ENCODE measurements around the gene CFHR4. TPM values are rescaled to one million over a fixed set of nuclear protein-coding genes. Genes with fewer than 3 reads are reported as not detected.

CFHR4 gene
- total and polyA plus RNA-seq, 9 donors: not detected

DNA sequence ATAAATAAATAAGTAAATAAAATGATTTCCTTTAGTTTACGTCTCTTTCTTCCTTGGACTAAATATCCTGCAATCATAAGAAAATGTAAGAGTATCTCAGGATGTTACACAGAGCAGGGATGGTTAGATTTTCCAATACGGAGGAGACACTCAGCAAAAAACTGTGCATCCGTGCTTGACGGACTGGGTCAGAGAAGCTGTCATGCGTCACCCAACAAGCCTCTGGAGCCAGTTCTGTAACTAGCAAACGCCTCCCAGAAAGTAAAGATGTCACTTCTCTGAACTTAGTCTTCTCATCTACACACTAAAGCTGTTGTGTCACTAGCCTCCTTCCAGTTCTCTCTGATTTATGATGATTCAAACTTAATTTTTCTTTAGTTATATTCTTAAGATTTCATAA lies 3.4 kb downstream of the CFHR4 start:
- 85 to 93% (median 92%) methylated on average over 6 of the region's 6 CpGs for WGBS, 3 donors
- no peak overlapping the region for H3K27ac ChIP-seq
- H3K4me3 ChIP-seq: no peak overlapping the region
- no peak for DNase-seq
- no peaks in the 10 kb centered on the region for H3K36me3 ChIP-seq
- H3K9me3 ChIP-seq: no peaks in the 10 kb centered on the region
- H3K4me1 ChIP-seq (ENCODE audit: insufficient read depth): peaks cover 1% of the 10 kb centered on the region
- TF ChIP-seq EP300 (IDR thresholded peaks at IDR 0.05) (no peak), POLR2A (IDR thresholded peaks at IDR 0.05) (no peak)
- TF ChIP-seq, protein P1, sequence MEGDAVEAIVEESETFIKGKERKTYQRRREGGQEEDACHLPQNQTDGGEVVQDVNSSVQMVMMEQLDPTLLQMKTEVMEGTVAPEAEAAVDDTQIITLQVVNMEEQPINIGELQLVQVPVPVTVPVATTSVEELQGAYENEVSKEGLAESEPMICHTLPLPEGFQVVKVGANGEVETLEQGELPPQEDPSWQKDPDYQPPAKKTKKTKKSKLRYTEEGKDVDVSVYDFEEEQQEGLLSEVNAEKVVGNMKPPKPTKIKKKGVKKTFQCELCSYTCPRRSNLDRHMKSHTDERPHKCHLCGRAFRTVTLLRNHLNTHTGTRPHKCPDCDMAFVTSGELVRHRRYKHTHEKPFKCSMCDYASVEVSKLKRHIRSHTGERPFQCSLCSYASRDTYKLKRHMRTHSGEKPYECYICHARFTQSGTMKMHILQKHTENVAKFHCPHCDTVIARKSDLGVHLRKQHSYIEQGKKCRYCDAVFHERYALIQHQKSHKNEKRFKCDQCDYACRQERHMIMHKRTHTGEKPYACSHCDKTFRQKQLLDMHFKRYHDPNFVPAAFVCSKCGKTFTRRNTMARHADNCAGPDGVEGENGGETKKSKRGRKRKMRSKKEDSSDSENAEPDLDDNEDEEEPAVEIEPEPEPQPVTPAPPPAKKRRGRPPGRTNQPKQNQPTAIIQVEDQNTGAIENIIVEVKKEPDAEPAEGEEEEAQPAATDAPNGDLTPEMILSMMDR (IDR thresholded peaks at IDR 0.05): no peak
- no peaks in the 10 kb centered on the region for H3K27me3 ChIP-seq
- intact Hi-C loops (cut with DNase I): no loop called here

DNA sequence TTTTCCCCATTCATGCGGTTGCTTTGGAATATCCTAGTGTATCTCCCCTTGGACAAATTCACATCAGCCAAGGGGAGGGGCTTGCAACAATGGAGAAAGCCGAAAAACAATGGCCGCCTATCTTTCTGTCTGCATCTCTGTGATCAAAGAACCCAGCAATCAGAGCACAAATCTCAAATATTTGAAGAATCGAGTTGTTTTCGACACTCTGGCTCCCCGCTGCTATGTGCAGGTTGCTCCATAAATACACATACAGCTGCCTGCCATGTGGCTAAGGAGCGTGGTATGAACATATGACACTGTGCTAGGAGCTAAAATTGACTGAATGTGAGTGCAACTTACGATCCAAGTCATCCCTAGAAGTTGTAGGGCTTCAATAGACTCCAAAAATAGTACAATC lies 8.5 kb downstream of the CFHR4 start:
- H3K4me3 ChIP-seq: no peak overlapping the region
- no peaks in the 10 kb centered on the region for H3K4me1 ChIP-seq (ENCODE audit: insufficient read depth)
- no peak for DNase-seq
- WGBS, 3 donors: 76 to 81% (median 79%) methylated on average over 8 of the region's 8 CpGs
- no peaks in the 10 kb centered on the region for H3K36me3 ChIP-seq
- TF ChIP-seq EP300 (IDR thresholded peaks at IDR 0.05): no peak
- no peak for TF ChIP-seq POLR2A (IDR thresholded peaks at IDR 0.05)
- TF ChIP-seq, protein P1 (IDR thresholded peaks at IDR 0.05): no peak
- H3K9me3 ChIP-seq: no peaks in the 10 kb centered on the region
- H3K27me3 ChIP-seq: no peaks in the 10 kb centered on the region
- intact Hi-C loops (cut with DNase I): no loop called here
- H3K27ac ChIP-seq: no peak overlapping the region

DNA sequence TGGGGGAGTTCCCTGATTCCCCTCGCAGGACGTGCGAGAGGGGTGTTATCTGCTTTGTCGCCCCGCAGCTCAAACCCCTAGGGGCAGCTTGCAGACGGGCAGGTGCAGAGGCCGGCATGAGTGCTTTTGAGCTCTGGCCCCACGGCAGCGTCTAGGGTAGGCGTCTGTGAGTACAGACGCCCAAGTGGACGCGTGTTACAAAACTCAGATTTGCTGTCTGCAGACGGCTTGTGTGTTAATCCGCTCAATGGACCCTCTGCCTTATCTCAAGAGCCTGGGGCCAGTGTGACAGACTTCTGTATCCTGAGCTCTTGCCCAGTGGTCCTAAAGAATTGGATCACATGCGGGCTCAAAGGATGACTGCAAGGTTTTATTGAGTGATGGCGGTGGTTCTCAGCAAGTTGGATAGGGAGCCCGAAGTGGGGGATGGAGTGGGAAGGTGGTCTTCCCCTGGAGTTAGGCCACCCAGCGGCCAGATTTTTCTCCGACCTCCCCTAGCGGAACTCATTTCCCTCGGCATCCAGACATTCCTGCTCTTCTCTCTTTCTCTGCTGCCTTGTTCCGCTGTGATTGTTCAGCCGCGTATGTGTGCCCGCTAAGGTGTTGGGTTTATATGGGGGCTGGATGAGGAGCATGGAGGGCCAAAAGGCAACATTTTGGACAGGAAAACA lies 9.4 kb downstream of the CFHR4 start:
- 42 to 68% (median 50%) methylated on average over 26 of the region's 26 CpGs for WGBS, 3 donors
- TF ChIP-seq POLR2A (IDR thresholded peaks at IDR 0.05): no peak
- TF ChIP-seq, protein P1 (IDR thresholded peaks at IDR 0.05): no peak
- TF ChIP-seq EP300 (IDR thresholded peaks at IDR 0.05): no peak

DNA sequence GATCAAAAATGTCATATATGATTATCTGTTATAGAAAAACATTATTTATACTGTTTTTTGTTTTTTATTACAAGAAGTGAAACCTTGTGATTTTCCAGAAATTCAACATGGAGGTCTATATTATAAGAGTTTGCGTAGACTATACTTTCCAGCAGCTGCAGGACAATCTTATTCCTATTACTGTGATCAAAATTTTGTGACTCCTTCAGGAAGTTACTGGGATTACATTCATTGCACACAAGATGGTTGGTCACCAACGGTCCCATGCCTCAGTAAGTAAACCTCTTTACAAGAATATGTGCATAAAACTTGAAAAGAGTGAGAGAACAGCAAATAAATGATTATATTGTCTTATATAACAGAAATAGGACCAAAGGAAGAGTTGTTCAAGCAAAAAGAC lies 14.5 kb downstream of the CFHR4 start:
- Histone ChIP-seq H3K36me3 (no peaks in the 10 kb centered on the region), H3K4me3 (no peak overlapping the region), H3K4me1 (ENCODE audit: insufficient read depth) (no peaks in the 10 kb centered on the region), H3K27ac (no peak overlapping the region), H3K27me3 (no peaks in the 10 kb centered on the region), H3K9me3 (no peaks in the 10 kb centered on the region)
- DNase-seq: no peak
- 89 to 94% (median 94%) methylated on average over 2 of the region's 2 CpGs for whole genome bisulfite sequencing, 3 donors
- no peak for TF ChIP-seq POLR2A (IDR thresholded peaks at IDR 0.05)
- no peak for TF ChIP-seq EP300 (IDR thresholded peaks at IDR 0.05)
- TF ChIP-seq, protein P1 (IDR thresholded peaks at IDR 0.05): no peak
- intact Hi-C loops (cut with DNase I): no loop called here

More for the DNA sequence above, 9.4 kb downstream of the CFHR4 start:
- Histone ChIP-seq H3K4me1 (ENCODE audit: insufficient read depth) (no peaks in the 10 kb centered on the region), H3K9me3 (no peaks in the 10 kb centered on the region), H3K27me3 (no peaks in the 10 kb centered on the region), H3K36me3 (no peaks in the 10 kb centered on the region), H3K4me3 (no peak overlapping the region), H3K27ac (no peak overlapping the region)
- DNase-seq: no peak
- intact Hi-C loops (cut with DNase I): no loop called here
